NCI-H2081 (cell line): ENCODE results near the gene FZD10.

Experiments used
- DNase-seq, 2 experiments: peaks; one replicate each; lab custom pipeline; 2025; lab: John Stamatoyannopoulos, UW

The FZD10 gene

GRCh38 chr12:130131801-130132200, 30.5 kb upstream of the FZD10 start:
- DNase-seq = no peak

DNA sequence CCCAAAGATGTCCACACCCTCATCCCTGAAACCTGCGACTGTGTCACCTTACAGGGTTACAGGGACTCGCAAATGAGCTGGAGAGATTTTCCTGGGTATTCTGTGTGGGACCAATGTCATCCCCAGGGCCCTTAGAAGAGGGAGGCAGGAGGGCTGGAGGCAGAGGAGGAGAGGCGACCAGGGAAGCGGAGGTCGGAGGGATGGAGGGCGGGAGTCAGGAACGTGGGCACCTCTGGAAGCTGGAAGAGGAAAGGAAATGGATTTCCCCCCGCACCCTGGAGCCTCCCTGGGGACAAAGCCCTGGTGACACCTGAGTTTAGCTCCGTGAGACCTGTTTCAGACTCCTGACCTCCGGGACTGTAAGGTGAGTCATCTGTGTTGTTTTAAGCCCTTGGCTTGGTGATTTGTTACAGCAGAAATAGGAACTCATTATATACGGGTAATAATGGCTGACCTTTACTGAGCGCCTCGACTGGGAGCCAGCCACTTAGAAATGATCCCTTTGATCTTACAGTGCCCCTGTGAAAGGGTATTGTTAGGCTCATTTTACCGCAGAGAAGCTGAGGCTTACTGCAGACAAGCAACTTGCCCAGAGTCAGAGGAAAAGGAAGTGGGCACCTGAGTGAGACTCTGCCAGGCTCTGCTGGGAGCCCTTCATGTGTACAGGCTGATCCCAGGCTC, 29.3 kb upstream of the FZD10 start:
- DNase-seq = no peak

DNA sequence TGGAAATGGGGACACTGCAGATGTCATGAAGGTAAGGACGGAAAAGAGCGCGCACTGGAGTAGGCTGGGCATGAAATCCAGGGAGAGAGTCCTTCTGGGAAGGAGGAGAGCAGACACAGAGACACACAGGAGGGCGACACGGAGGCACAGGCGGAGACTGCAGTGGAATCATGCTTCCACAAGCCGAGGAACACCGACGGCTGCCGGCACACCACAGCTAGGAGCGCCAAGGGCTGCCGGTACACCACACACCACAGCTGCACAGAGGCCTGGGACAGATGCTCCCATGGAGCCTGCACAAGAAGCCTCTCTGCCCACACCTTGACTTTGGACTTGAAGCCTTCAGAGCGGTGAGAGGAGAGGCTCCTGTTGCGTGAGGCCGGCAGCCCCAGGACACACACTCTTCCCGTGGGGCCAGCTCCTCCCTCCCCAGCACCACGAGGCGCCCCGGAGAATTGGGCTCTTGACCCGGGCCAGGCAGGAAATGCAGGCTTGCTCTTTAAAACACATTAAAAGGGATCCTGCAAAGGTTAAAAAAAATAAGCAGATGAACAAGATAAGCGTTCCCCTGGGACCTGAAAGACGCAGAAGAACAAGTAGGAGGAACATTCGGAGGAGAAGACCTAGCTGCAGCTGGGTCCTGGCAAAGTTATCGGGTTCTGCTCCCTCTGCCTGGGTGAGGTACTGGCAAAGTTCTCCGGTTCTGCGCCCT, 28.3 kb upstream of the FZD10 start:
- DNase-seq = no peak

GRCh38 chr12:130134563-130134915, 27.7 kb upstream of the FZD10 start:
- DNase-seq = no peak

DNA sequence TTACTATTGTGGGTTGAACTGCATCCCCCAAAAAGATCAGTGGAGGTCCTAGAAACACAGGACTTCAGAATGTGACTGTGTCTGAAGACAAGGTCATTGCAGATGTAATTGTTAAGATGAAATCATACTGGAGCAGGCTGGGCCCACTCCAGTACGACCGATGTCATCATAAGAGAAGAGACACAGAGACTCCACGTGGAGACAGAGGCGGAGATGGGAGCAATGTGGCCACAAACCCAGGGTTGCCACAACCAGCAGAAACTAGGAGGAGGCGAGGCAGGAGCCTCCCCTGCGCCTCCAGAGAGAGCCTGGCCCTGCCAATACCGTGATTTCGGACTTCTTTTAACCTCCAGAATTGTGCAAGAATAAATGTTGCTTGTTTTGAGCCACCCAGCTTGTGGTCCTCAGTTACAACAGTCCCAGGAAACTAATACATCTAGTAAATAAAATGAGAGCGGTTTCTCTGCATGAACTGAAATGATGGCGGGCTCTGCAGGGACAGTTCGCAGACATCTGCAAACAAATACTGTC, 25.7 kb upstream of the FZD10 start:
- DNase-seq = no peak

DNA sequence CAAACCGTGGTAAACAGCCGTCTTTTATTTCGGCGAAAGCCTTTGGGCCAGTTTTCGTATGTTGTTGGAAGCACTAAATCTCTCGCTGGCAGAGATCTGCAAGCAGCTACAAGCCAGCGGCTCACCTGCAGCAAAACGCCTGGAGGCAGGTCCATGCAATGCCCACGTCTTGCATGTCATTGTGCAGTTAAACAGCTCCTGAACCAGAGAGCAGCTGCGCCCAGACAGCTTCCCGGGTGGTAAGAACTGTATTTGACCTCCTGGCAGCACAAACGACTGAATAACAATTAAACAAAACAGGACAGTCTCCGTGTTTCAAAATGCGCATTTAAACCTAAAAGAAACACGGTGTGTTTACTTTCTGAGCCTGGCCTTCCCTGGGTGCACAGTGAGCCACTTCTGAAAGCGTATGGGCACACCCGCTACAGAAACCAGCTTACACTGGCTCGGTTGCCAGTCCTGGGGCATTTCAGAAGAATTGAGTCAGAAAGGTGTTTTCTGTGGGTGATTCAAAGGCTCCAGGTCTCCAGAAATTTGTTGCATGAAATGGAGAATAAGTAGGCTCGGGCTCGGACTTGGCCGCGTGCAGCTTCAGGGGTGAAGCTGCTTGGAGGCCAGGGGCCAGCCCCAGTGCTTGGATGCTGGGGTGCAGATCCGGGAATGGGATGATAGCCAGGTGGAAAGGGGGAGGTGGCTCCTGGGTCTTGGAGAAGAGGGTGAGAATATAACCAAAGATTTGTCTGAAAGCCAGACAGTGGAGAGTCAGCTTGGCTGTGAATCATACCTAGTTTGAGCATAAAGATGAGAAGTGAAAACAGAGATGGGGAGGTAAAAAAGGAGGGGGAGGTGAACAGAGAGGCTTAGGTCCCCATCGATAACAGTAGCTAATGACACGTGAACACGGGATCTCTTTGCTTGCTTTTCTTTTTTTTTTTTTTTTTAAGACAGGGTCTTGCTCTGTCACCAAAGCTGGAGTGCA, 24.9 kb upstream of the FZD10 start:
- DNase-seq = peak; percentile 17 to 76

GRCh38 chr12:130138478-130138877, 23.8 kb upstream of the FZD10 start:
- no peak for DNase-seq

DNA sequence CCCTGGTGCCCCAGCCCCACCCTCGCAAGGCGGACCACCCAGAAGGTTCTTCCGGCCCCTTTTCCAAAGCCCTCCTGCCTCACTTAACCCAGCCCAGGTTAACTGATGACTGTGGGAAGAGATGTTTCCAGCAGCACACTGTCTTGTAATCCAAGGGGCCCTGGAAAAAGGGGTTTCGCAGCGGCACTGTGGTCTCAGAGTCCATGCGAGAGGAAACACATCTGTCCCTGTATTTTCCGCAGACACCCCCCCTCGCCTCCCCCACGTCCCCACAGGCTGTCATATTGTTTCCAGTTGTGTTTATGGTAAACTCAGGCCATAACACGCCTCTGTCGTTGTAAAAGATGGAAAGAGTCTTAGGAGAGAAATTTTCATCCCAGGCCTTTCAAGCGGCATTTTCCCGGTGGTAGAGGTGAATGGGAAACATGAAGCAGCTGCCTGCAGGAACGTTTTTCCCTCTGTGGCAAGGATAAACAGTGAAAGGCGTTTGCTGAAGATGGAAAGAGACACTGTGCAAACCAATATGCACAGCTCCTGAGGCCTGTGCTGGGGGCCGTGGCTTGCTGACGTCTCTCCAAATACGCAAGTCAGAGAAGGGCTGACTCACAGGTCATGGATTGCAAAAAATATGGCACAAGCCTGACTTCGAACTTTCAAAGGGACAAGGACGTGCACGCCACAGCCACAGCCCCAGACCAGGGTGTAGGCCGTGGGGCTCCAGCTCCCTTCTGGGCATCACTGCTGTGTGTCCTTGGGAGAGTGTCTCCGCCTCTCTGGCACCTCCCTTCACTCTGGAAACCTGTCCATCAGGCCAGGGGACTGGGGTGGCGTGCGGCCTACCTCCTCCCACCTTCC, 22.5 kb upstream of the FZD10 start:
- no peak for DNase-seq

DNA sequence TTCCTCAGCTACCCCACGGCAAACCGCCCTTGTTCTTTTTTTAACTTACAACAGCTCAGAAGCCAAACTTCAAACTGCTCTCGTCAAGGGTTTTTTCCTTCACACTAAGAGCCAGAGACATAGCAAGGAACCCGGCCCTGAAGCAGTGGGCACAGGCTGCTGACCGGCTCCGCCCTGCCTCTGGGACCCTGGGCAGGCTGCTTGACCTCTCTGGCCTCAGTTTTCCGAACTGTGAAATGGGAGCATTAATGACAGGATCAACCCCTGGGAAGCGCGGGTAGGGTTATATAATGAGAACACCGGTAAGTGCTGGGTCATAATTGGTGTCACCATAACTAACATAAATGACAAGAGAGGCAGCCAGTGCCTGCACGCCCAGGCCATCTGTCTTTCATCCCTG, 21.2 kb upstream of the FZD10 start:
- DNase-seq = no peak

DNA sequence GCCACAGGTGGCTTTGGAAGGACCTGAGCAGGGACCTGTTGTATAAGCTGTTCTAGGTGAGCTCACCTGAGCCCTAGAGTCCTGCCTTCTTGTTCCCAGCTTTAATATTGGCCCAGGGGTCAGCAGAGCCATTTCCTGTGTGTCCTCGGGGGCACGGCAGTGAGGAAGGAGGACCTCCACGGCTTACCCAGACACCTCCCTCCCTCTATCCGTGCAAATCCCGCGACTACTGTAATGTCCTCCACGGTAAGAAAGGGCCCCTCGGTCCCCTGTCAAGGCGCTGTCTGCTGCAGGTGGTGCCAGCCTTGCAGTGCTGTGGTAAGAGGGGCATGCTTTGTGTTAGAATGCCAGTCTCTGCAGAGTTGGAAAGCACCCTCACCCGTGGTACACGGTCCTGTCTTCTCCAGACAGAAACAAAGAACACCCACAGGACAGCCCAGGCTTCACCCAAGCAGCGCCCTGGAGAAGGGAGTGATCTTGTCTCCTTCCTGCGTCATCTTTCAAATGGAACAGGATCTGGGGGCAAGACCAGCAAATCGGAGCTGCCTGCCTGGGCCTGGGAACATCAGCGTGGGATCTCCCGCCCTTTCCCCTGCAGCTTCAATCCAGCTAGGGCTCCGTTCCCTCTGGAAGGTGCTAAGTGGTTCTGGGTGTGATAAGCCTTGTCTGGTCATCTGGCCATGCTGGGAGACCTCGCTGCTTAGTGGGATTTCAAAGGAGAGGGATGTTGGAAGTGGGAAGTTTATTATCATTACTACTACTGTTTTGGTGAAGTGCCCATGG, 20.2 kb upstream of the FZD10 start:
- no peak for DNase-seq

DNA sequence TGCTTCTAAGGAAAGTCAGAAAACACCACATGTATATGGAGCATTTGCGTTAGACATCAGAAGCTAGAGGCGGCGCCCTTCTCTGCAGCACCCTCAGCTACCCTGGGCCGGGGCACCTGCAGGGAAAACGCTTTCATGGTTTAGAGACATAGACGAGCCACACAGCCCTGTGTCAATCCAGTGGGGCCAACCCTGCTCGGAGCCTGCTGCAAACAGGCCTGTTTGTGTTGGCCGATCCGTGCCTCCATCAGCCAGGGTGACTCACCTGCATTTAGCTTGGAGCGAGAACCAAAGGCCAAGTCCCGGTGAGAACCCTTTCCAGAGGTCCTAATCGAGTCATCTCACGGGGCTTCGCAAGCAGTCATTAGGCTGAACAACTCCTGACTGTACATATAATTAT, 19.5 kb upstream of the FZD10 start:
- no peak for DNase-seq

DNA sequence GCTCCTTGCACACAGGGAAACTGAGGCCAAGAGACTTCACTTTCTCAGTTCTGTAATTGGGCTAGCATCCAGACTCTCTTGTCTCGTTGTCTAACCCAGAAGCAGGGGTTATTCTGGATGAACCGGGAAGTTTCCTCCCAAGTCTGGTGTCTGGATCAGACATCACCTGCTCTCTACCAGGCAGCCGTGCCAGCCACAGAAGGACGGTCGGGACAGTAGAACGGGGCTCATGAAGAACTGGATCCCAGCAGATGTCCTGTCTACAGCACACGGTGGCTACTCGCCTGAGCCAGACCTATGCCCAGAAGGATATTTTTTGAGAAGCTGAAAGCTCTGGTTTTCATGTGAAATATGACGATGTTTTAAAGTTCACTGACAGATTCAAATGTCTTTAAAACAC, 19.1 kb upstream of the FZD10 start:
- no peak for DNase-seq

- DNase-seq = no peak
Observed at GRCh38 chr12:130144256-130144655, 18.0 kb upstream of the FZD10 start.

DNA sequence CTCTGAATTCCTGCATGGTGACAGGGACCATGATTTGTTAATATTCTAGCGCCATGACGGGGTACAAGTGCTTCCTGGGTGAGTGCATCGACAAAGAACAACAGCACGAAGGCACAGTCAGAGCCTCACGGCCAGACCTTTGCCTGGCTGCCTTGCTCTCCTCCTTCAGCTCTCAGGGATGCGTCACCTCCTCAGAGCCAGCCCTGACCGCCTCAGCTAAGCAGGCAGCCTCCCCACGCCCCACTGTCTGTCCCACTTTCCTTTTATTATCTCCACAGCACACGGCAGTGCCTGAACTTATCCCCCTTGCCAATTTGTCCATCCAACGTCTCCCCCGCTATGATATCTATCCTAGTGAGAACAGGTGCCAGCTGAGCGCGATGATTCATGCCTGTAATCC, 16.5 kb upstream of the FZD10 start:
- DNase-seq = no peak

DNA sequence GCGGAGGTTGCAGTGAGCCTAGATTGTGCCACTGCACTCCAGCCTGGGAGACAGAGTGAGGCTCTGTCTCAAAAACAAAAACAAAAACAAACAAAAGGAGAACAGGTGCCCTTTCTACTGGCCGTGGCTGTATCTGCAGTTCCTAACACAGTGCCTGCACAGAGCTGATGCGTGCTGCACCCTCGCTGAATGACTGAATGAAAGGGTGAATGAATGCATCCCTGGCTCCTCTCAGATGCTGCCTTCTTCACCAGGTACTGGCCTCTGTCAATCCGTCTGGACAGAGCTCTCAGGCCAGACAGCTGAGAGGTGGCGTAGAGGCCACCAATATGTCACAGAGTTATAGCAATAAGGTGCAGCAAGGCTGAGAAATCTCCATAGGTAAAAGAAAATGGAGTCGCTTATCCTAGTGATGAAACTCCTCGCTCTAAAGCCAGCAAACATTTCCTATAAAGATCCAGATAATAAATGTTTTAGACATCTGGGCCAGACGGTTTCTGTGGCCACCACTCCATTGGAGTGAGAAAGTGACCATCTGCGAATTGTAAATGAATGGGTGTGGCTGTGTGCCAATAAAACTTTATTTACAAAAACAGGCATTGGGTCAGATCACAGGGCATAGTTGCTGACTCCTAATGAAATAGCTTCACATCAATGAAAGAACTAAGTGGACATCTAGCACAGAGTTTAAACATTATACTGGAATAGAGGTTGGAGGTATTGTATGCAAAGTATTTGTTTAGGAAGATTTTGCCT, 15.9 kb upstream of the FZD10 start:
- no peak for DNase-seq

DNA sequence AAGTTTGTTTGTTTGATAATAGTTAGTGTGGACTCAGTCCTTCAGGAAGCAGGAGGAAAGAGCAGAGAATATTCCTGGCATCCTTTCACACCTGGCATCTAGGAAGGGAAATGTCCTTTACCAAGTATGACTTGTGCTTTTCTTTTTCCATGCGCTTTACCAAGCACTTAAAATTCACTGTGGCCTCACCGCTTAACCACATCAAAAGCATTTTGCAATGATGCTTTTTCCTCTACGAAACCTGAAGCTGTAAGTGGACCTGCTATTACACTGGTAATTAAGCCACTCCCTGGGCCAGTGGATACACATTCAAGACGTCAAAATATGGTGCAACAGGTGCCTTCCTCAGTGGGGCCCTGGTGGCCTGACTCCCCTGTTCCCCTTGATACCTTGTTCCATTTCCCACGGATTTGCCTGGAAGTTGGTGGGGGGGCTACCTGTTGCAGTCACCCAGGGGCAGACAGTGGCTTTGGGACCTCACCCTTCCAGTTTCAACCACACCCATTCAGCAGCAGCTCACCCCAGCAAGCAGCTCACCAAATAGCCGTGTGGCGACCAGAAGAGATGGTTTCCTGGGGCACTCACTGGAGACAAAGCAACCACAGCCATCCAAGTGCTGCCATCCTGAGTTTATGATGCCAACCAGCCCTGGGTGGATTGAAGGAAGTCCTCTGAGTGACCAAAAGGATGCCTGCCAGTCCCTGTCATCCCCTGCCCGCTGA, 14.2 kb upstream of the FZD10 start:
- DNase-seq = no peak

DNA sequence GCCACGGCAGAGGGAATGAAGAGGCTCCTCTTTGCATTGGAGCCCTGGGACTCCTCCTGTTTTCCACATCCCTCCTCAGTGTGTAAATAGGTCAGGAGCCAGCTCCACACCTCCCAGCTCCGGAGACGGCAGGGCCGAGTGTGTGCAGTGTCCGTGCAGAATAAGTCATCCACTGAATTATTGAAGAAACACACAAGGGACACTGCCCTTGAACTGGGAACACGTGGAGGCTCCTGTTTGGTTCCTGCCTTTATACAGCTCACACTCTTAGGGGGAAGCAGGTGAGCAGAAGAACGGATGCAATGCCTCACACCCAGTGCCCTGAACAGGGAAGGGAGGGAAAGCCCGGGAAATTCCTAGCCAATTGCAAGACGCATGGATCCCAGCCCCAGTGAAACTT, 10.4 kb upstream of the FZD10 start:
- DNase-seq = no peak

DNA sequence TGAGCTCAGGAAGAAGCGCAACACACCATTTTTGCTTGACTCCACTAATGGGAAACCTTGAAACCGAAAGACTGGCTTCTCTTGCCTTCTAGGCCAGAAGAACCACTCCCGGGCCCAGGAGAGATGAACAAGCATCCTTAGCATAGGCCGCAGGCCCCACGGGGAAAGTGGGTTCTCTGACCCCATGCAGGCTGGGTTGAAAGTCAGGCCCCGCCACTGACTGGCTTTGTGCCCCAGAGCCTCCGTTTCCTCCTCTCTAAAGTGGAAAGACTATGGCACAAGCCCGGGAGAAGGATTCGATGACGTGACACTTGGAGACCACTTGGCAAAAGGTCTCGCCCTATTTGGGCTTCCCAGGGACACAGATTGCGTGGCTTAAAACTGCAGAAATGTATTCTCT, 9.9 kb upstream of the FZD10 start:
- no peak for DNase-seq

- no peak for DNase-seq
Observed at GRCh38 chr12:130153803-130154202, 8.5 kb upstream of the FZD10 start.
